GM13976 (cell line): ENCODE data around the gene CWC27.
"Not testable (repeated sequence)": the region's sequence is repeated elsewhere in the genome, so short reads cannot be mapped to it uniquely, and the experiment has no call there.

ENCODE experiments used
- DNase-seq: peaks from one replicate; pipeline ENCODE4 v3.0.0; 2012; ENCODE audit warnings: low spot score
- in situ Hi-C: fragments of 300-500 bp; cut with MboI; formaldehyde crosslinking; loops from one replicate; pipeline ENCODE4 v1.12.0; 2022; ENCODE audit warnings: low sequenced_read_pairs, mixed read lengths, inconsistent platforms; ENCODE audit not compliant: unreplicated experiment
- TF ChIP-seq, protein P1 (sequence below): IDR thresholded peaks from 2 replicates; pipeline ENCODE4 v1.5.1; 2012; ENCODE audit warnings: borderline replicate concordance, mild to moderate bottlenecking; ENCODE audit not compliant: insufficient read depth; ENCODE audit errors: extremely low read depth, missing control alignments, control extremely low read depth

CWC27 gene

GRCh38 chr5:64880821-64881220, 112.1 kb downstream of the CWC27 start:
- DNase-seq = no peak
- in situ Hi-C loops = no loop called here
- TF ChIP-seq, protein P1, sequence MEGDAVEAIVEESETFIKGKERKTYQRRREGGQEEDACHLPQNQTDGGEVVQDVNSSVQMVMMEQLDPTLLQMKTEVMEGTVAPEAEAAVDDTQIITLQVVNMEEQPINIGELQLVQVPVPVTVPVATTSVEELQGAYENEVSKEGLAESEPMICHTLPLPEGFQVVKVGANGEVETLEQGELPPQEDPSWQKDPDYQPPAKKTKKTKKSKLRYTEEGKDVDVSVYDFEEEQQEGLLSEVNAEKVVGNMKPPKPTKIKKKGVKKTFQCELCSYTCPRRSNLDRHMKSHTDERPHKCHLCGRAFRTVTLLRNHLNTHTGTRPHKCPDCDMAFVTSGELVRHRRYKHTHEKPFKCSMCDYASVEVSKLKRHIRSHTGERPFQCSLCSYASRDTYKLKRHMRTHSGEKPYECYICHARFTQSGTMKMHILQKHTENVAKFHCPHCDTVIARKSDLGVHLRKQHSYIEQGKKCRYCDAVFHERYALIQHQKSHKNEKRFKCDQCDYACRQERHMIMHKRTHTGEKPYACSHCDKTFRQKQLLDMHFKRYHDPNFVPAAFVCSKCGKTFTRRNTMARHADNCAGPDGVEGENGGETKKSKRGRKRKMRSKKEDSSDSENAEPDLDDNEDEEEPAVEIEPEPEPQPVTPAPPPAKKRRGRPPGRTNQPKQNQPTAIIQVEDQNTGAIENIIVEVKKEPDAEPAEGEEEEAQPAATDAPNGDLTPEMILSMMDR = no peak

GRCh38 chr5:64883912-64884311, 115.2 kb downstream of the CWC27 start:
- TF ChIP-seq, protein P1 = no peak
- no peak for DNase-seq
- in situ Hi-C loops = no loop called here

DNA sequence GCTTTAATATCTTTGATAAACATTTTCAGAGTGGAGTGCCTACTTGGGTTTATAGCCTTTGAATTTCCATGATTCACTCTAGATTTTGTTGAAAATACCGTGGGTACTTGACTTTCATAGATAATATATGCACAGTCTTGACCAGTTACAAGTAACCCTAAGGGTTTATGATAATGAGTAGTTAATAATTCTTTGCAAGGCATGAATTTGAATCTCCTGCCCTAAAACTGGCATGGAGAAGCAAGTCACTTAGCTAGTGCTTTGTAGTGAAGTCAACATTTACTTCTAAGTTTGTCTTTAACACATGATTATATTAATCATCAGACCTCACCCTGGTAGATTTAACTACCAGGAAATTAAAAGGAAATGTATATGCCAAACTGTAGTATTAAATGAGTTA, 115.8 kb downstream of the CWC27 start:
- TF ChIP-seq, protein P1 = no peak
- in situ Hi-C loops = no loop called here
- no peak for DNase-seq

DNA sequence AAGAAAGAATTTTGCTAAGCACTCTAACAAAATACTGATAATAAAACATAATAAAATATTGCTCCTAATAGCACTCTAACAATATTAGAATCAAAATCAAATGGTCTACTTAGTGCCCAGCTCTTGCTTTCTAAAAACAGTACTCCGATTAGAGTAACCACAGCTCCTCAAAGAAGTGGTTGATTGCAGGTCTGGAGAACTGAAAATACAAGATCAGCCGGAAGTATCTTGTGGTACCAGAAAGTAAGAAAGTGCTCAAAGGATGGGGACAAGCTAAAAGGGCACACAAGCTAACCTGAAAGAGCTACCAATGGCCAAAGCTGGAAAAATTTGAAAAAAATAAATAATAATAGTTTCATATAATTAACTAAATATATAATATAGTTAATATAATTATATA, 119.2 kb downstream of the CWC27 start:
- no peak for DNase-seq
- in situ Hi-C loops = no loop called here
- TF ChIP-seq, protein P1 = no peak

DNA sequence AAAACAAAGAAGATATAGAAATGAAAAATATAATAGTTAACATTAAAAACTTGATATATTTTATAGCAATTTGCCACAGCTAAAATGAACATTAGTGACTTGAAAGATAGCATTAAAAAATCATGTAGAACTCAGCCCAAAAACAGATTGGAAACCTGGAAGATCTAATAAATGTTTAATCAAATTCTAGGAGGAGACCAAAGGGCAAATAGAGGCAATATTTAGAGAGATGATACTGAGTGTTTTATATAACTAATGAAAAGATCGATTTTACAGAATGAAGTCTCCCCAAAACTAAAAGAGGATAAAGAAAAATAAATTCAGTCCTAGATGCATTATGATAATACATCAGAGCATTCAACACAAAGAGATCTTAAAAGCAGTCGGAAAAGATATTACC, 127.0 kb downstream of the CWC27 start:
- in situ Hi-C loops = no loop called here
- TF ChIP-seq, protein P1 = no peak
- no peak for DNase-seq

GRCh38 chr5:64899838-64900237, 131.1 kb downstream of the CWC27 start:
- in situ Hi-C loops = no loop called here
- TF ChIP-seq, protein P1 = no peak
- DNase-seq = no peak

- TF ChIP-seq, protein P1 = no peak
- in situ Hi-C loops = no loop called here
- DNase-seq = no peak
These were observed 131.9 kb downstream of the CWC27 start for GRCh38 chr5:64900618-64901017.

- in situ Hi-C loops, DNase-seq: not testable (repeated sequence)
These were observed 138.7 kb downstream of the CWC27 start for GRCh38 chr5:64907399-64907798.
